Measurements from ENCODE around the gene TMTC2. TPM values are rescaled to one million over a fixed set of nuclear protein-coding genes. Genes with fewer than 3 reads are reported as not detected.
A peak's percentile ranks its signal among the peaks of the same experiment; 100 is the strongest.

TMTC2 gene
- total and polyA plus RNA-seq, 2 experiments from 2014 or later, result 0.36 to 5.6 TPM

DNA sequence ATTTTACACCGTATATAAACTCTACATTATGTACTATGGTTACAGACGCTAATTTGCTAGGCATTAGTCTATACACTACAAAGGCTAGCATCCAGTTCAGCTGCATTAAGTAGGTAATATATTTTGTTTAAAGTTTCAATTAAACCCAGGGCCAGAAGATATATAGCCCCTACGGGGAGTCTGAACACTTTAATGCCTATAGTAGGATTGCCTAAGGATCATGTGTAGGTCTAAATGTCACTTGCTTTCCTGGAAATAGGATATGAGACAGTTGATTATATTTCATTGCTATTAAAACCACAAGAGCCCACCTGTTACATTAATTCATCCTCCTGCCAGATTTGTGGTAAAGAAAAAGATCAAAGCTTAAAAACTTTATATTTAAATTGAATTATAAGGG is 286.9 kb downstream of the TMTC2 start:
- TF ChIP-seq EZH2phosphoT487 (IDR thresholded peaks at IDR 0.05; ENCODE audit: insufficient read depth, low read depth) (no peak), EZH2 (IDR thresholded peaks at IDR 0.05; ENCODE audit: insufficient read depth, poor library complexity, severe bottlenecking) (no peak)
- Histone ChIP-seq H3K27me3 (replicated peaks; ENCODE audit: insufficient read depth) (no peaks in the 10 kb centered on the region), H3K36me3 (ENCODE audit: low read depth) (no peaks in the 10 kb centered on the region), H3K79me2 (ENCODE audit: insufficient read depth) (no peaks in the 10 kb centered on the region), H2AFZ (no peak overlapping the region), H3K9me3 (ENCODE audit: low read depth) (no peaks in the 10 kb centered on the region), H3K9ac (no peak overlapping the region), H3K4me2 (ENCODE audit: unreplicated experiment) (no peak overlapping the region), H3K4me3 (no peak overlapping the region), H3K27ac (no peak overlapping the region), H3K9me2 (ENCODE audit: insufficient read depth) (no peaks in the 10 kb centered on the region), H4K20me1 (ENCODE audit: insufficient read depth) (no peaks in the 10 kb centered on the region), H3K4me1 (ENCODE audit: insufficient read depth) (no peaks in the 10 kb centered on the region), H3F3A (ENCODE audit: insufficient read depth) (no peaks in the 10 kb centered on the region)
- 82 to 89% methylated on average over 3 of the region's 3 CpGs for WGBS, 2 experiments (ENCODE audit: low coverage in 1 of 2, low lambda C conversion rate in 2 of 2, missing lambda C conversion rate in 2 of 2)
- in situ Hi-C loops (cut with MboI), result no loop called here
- no peak for DNase-seq

DNA sequence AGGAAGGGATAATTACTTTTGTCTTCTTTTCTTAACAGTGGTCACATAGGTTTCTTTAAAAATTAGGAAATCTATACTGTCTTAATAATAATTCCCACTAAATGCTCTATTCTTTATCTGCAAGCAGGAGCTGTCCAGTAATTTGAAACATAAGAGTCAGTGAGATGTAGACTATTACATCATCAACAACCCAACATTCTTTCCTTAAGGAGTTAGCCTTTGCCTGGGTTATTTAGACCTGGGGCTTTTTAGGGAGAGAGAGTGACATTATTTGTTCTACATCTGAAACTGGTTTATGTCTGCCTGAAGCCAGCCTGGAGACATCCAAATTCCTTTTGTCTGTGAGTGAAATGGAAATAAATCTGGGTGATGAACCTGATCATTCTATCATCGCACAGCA is 294.4 kb downstream of the TMTC2 start:
- H3K4me3 ChIP-seq, result no peak overlapping the region
- peak; percentile 5 for DNase-seq
- no peaks in the 10 kb centered on the region for H4K20me1 ChIP-seq (ENCODE audit: insufficient read depth)
- no peak overlapping the region for H3K9ac ChIP-seq
- no peaks in the 10 kb centered on the region for H3K9me2 ChIP-seq (ENCODE audit: insufficient read depth)
- no peaks in the 10 kb centered on the region for H3K27me3 ChIP-seq (replicated peaks; ENCODE audit: insufficient read depth)
- WGBS, 2 experiments (ENCODE audit: low coverage in 1 of 2, low lambda C conversion rate in 2 of 2, missing lambda C conversion rate in 2 of 2), result 60 to 71% methylated on average over 1 of the region's 1 CpG
- H3K4me2 ChIP-seq (ENCODE audit: unreplicated experiment), result no peak overlapping the region
- H3K79me2 ChIP-seq (ENCODE audit: insufficient read depth), result no peaks in the 10 kb centered on the region
- H3F3A ChIP-seq (ENCODE audit: insufficient read depth), result no peaks in the 10 kb centered on the region
- no peaks in the 10 kb centered on the region for H3K9me3 ChIP-seq (ENCODE audit: low read depth)
- no peak overlapping the region for H3K27ac ChIP-seq
- no peaks in the 10 kb centered on the region for H3K4me1 ChIP-seq (ENCODE audit: insufficient read depth)
- no peaks in the 10 kb centered on the region for H3K36me3 ChIP-seq (ENCODE audit: low read depth)
- in situ Hi-C loops (cut with MboI), result no loop called here
- H2AFZ ChIP-seq, result no peak overlapping the region
- TF ChIP-seq EZH2 (IDR thresholded peaks at IDR 0.05; ENCODE audit: insufficient read depth, poor library complexity, severe bottlenecking) (no peak), EZH2phosphoT487 (IDR thresholded peaks at IDR 0.05; ENCODE audit: insufficient read depth, low read depth) (no peak)

DNA sequence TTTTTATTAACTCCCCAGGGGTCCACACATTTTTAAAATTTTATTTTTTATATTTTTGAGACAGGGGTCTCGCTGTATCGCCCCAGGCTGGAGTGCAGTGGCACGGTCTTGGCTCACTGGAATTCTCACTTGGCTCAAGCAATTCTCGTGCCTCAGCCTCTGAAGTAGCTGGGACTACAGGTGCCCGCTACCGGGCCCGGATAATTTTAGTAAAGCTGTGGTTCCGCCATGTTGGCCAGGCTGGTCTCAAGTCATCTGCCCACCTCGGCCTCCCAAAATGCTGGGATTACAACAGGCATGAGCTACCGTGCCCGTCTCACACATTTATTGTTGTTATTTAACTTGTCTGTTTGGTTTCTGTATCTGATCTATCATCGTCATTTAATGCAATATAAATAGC is 307.4 kb downstream of the TMTC2 start:
- Histone ChIP-seq H3K4me2 (ENCODE audit: unreplicated experiment) (no peak overlapping the region), H3K27ac (no peak overlapping the region), H3K36me3 (ENCODE audit: low read depth) (no peaks in the 10 kb centered on the region), H3F3A (ENCODE audit: insufficient read depth) (no peaks in the 10 kb centered on the region), H3K9ac (no peak overlapping the region), H4K20me1 (ENCODE audit: insufficient read depth) (no peaks in the 10 kb centered on the region), H3K9me3 (ENCODE audit: low read depth) (no peaks in the 10 kb centered on the region), H3K27me3 (replicated peaks; ENCODE audit: insufficient read depth) (no peaks in the 10 kb centered on the region), H3K4me1 (ENCODE audit: insufficient read depth) (no peaks in the 10 kb centered on the region), H3K79me2 (ENCODE audit: insufficient read depth) (no peaks in the 10 kb centered on the region), H2AFZ (no peak overlapping the region), H3K4me3 (no peak overlapping the region), H3K9me2 (ENCODE audit: insufficient read depth) (no peaks in the 10 kb centered on the region)
- in situ Hi-C loops (cut with MboI), result no loop called here
- no peak for DNase-seq
- 88 to 90% methylated on average over 12 of the region's 12 CpGs for WGBS, 2 experiments (ENCODE audit: low coverage in 1 of 2, low lambda C conversion rate in 2 of 2, missing lambda C conversion rate in 2 of 2)
- TF ChIP-seq EZH2phosphoT487 (IDR thresholded peaks at IDR 0.05; ENCODE audit: insufficient read depth, low read depth) (no peak), EZH2 (IDR thresholded peaks at IDR 0.05; ENCODE audit: insufficient read depth, poor library complexity, severe bottlenecking) (no peak)

DNA sequence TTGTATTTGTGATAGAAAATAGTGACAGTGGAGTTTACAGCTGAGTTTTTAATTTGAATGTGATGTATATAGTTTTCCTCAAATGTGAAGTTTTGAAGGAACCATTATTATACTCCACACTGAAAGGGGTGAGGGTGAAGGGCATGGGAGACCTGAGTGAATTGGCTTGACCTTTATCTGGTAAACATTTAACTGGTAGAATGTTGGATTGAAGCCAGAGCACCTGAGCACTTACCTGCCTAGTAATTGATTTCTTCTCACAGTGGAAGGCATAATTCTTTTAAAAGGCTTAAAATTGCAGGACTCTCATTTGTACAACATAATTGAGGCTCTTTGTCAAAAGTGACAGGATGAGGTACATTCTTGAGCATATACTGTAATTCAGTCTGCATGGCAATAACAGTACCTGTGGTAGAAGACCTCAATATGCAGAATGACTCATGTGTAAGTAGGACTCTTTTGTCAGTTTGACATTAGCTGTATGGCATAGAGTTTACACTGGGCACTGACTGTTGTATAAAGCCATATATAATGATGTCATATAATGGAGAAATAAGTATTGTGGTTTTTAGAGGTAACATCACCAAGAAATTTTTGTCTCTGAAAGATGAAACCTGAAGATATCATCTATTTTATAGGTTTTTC is 309.6 kb downstream of the TMTC2 start:
- no peaks in the 10 kb centered on the region for H3K9me3 ChIP-seq (ENCODE audit: low read depth)
- H3K27ac ChIP-seq, result no peak overlapping the region
- in situ Hi-C loops (cut with MboI), result no loop called here
- H3F3A ChIP-seq (ENCODE audit: insufficient read depth), result no peaks in the 10 kb centered on the region
- H3K4me1 ChIP-seq (ENCODE audit: insufficient read depth), result no peaks in the 10 kb centered on the region
- H3K9me2 ChIP-seq (ENCODE audit: insufficient read depth), result no peaks in the 10 kb centered on the region
- no peaks in the 10 kb centered on the region for H3K79me2 ChIP-seq (ENCODE audit: insufficient read depth)
- no peak overlapping the region for H3K4me2 ChIP-seq (ENCODE audit: unreplicated experiment)
- H4K20me1 ChIP-seq (ENCODE audit: insufficient read depth), result no peaks in the 10 kb centered on the region
- no peak for TF ChIP-seq EZH2phosphoT487 (IDR thresholded peaks at IDR 0.05; ENCODE audit: insufficient read depth, low read depth)
- TF ChIP-seq EZH2 (IDR thresholded peaks at IDR 0.05; ENCODE audit: insufficient read depth, poor library complexity, severe bottlenecking), result no peak
- H3K4me3 ChIP-seq, result no peak overlapping the region
- H3K36me3 ChIP-seq (ENCODE audit: low read depth), result no peaks in the 10 kb centered on the region
- H2AFZ ChIP-seq, result no peak overlapping the region
- no peak overlapping the region for H3K9ac ChIP-seq
- DNase-seq, result no peak
- no peaks in the 10 kb centered on the region for H3K27me3 ChIP-seq (replicated peaks; ENCODE audit: insufficient read depth)

DNA sequence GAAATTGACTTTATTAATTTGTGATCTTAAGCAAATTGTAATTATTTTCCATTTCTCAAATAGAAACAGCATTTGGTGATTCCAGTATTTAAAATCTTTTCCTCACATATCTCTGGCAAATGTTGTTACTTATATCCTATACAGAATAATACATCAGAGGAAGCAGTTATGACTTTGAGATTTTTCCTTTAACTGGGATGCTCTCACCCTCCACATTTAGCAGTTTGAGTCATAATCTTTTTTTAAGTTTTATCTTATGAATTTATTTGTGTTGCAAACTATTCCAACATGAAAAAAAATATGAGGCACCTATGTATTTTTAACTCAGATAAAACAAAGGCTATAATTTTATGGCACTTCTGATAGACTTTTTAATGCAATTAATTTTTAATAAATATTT is 311.8 kb downstream of the TMTC2 start:
- H3K4me3 ChIP-seq, result no peak overlapping the region
- H4K20me1 ChIP-seq (ENCODE audit: insufficient read depth), result no peaks in the 10 kb centered on the region
- H3F3A ChIP-seq (ENCODE audit: insufficient read depth), result no peaks in the 10 kb centered on the region
- TF ChIP-seq EZH2phosphoT487 (IDR thresholded peaks at IDR 0.05; ENCODE audit: insufficient read depth, low read depth) (no peak), EZH2 (IDR thresholded peaks at IDR 0.05; ENCODE audit: insufficient read depth, poor library complexity, severe bottlenecking) (no peak)
- no peak overlapping the region for H3K4me2 ChIP-seq (ENCODE audit: unreplicated experiment)
- H2AFZ ChIP-seq, result no peak overlapping the region
- H3K9ac ChIP-seq, result no peak overlapping the region
- H3K27me3 ChIP-seq (replicated peaks; ENCODE audit: insufficient read depth), result no peaks in the 10 kb centered on the region
- no peaks in the 10 kb centered on the region for H3K79me2 ChIP-seq (ENCODE audit: insufficient read depth)
- no peaks in the 10 kb centered on the region for H3K4me1 ChIP-seq (ENCODE audit: insufficient read depth)
- H3K36me3 ChIP-seq (ENCODE audit: low read depth), result no peaks in the 10 kb centered on the region
- in situ Hi-C loops (cut with MboI), result no loop called here
- no peaks in the 10 kb centered on the region for H3K9me3 ChIP-seq (ENCODE audit: low read depth)
- H3K9me2 ChIP-seq (ENCODE audit: insufficient read depth), result no peaks in the 10 kb centered on the region
- H3K27ac ChIP-seq, result no peak overlapping the region
- DNase-seq, result no peak

Measured in GM23248 (cell line).